HG02642 (cell line): ENCODE data around the gene SEZ6.
"Not testable (repeated sequence)": the region's sequence is repeated elsewhere in the genome, so short reads cannot be mapped to it uniquely, and the experiment has no call there.

Experiments
- ATAC-seq: cut with Tn5 transposase; IDR thresholded peaks from one replicate; pipeline ENCODE4 v1.9.1; 2021; ENCODE audit warnings: mild to moderate bottlenecking; ENCODE audit not compliant: unreplicated experiment, poor library complexity

The SEZ6 gene

DNA sequence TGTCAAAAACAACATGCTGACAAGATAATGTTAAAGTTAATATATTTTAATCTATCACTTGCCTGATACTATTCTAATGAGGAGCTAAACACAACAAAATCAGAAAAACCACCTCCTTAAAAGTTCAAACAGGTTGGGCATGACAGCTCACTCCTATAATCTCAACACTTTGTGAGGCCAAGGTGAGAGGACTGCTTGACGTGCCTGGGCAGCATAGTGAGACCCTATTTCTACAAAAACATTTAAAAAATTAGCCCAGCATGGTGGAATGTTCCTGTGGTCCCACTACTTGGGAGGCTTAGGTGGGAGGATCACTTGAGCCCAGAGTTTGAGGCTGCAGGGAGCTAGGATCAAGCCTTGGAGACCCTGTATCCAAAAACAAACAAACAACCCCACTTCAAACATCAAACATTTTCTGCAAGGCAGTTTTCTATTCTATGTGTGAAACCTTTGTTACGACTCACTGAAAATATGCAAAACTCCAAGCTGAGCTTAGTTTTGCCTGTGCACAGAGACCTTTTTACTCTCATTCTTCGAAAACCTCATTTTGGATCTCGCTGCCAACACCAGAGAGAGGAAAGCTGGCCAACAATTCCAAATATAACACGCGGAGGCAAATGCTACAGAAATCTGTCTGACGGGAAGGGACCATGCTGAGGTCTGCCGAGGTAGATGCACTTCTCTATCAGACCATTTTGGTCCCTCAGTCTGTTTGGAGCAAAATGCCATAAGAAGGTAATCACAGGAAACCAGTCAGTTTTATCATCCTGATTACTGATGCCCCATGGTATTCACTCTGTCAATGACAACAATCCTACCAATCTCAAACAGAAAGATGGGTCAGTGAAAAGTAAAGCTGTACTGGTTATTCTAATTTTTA is 60.7 kb downstream of the SEZ6 start:
- ATAC-seq = no peak

DNA sequence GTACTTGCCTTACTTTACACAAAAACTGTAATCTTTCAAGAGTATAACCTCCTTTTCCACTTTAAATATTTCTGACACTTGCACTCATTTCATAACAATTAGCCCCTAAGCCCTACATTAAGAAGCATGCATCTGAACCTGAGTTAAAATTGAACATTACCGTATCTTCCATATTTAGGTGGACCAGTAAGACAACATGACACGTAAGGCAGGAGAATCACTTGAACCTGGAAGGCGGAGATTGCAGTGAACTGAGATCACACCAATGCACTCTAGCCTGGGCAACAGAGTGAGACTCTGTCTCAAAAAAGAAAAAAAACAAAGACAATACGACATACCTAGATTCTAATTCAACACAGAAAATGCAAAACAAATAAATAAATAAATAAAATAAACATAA is 61.5 kb downstream of the SEZ6 start:
- ATAC-seq = no peak

DNA sequence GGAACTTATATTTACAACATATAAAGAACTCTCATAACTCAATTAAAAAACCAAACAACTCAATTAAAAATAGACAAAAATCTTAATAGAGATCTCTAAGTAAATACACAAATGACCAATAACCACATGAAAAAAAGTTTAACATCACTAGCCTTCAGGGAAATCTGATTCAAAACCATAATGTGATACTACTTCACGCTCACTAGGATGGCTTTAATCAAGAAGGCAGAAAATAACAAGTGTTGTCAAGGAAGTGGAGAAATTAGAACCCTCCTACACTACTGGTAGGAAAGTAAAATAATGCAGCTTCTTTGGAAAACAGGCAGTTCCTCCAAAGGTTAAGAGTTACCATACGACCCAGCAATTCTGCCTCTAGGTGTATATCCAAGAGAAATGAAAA is 62.9 kb downstream of the SEZ6 start:
- ATAC-seq = no peak

DNA sequence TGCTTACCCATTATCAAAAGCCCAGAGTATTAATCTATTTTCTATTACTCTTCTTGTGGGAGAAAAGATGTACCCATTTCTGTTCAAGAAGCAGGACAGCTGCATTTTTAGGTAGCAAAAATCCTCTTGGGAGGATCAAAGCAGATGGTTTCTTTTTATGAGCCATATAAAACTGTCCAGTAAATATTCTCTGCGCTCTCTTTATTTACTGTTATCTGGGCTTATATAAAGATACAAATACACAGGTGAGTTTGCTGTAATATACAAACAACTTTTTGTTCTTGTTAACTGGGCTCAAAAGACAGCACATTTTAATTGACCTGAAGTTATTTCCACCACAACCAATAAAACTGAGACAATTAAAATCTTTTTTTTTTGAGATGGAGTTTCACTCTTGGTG is 64.6 kb downstream of the SEZ6 start:
- ATAC-seq = no peak

DNA sequence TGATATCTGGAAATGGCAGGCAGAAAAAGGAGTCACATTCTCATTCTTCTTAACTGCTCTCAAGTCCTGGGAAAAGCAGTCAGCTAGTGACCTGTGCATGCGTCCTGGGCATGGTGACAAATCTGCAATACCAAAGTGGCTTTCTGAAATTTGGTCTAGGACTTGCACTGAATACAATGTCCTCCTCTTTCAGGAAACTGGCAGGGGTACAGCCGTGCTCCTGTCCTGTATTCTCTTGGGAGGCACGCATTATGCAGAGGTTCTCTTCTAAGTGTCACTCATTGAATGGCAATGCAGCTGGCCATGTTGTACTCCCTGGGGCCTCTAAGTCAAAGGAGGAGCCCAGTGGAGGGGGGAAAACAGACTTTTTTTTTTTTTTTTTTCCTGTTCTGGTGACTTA is 65.2 kb downstream of the SEZ6 start:
- ATAC-seq = no peak

DNA sequence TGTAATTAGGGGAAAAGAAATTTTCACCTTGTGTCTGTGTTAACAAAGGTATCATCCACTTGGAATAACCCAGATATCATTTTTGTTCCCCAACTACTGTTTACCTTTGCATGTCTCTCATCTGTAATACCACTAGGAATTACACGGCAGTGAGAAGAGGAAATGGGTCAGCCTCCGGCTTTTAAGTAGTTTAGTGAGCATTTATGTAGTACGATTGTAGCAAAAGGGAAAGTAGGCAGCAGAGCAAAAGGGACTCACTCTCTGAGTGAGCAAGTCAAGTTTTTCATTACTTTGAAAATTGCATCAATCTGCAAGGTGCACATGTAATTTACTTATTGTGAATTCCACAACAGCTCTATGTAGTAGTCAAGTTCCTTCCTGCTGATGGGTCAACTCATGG is 65.7 kb downstream of the SEZ6 start:
- ATAC-seq = no peak

DNA sequence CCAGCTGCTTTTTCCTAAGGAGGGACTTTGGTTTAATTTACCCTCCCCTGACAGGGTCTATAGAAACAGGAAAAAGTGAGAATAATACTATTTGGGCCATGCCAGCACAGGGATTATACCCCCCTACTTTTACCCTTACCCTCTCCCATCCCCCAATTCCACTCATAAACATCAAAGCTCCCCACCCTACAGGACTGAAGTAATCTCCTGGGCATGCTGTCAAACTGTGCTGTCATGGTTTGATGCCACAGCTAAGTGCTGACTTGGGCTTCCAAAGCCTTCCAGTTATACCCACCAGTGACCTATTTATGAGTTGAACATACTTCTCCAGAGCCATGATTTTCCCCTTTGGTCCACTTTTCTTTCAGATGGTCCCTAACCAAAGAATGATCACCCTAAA is 67.3 kb downstream of the SEZ6 start:
- no peak for ATAC-seq

DNA sequence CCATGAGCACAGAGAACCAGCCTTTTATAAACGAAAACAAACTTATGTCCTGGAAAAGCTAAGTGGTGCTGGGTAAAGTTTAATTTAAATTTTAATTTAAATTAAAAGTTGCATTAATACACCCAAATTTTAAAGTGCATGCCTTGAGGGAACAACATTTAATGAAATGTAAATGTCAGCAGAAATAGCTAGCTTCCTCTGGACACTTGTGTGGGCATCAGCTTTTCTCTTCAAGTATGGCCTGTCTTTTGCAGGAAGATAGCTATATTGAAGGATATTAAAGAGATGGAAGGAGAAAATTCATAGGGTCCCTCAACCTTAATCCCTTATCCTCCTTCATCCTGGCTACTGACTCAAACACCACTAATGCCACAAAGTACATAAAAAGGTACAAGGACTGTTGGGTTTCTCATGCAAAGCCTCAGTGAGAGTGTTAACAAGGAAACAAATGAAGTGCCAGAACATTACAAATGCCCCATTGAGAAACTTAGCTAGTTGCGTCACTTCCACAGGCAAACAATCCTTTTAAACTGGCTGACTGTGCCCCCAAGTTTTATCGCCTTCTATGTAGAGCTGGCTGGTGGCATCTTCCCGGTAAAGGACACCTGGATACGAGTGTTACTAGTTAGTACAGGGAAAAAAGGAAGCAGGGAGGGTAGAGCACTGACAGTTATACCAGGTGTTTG is 68.6 kb downstream of the SEZ6 start:
- no peak for ATAC-seq

DNA sequence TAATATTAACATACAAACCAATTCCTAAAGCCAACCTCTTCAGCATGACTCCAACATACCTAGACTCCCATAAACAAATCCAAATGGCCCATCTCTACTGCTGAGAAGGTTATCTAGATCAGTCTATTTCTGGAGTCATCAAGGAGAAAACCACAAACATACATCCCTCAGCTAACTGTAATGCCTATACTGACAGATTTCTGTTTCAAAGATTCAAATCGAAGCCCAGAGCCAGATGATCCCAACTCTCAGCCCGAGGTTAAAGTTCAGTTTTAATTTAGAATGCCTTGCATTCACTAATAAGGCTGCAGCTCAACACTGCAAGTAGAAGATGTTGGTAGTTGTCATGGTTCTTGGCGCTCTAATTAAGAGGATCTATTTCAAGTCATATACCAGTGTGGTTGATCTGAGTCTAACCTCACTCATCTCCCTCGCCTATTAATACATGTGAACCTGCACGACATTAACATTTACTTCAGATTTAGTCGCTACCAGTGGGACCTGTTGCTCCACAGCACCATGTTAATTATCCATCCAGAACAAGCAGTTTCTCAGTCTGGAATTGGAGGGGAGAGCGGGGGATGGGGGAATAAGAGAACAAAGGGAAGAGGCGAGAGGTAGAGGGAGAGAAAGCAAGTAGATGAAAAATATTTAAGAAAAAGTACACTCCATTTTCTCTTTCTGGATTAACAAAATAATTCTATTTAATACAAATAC is 69.9 kb downstream of the SEZ6 start:
- ATAC-seq = no peak

DNA sequence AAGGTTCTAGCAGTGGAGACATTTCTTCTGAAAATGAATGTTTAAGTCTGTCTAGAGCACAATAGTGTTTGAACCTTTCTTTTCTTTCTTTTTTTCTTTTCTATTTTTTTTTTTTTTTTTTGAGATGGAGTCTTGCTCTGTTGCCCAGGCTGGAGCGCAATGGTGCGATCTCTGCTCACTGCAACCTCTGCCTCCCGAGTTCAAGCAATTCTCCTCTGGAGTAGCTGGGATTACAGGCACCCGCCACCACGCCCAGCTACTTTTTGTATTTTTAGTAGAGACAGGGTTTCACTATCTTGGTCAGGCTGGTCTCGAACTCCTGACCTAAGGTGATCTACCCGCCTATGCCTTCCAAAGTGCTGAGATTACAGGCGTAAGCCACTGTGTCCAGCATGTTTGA is 71.3 kb downstream of the SEZ6 start:
- not testable (repeated sequence) for ATAC-seq

DNA sequence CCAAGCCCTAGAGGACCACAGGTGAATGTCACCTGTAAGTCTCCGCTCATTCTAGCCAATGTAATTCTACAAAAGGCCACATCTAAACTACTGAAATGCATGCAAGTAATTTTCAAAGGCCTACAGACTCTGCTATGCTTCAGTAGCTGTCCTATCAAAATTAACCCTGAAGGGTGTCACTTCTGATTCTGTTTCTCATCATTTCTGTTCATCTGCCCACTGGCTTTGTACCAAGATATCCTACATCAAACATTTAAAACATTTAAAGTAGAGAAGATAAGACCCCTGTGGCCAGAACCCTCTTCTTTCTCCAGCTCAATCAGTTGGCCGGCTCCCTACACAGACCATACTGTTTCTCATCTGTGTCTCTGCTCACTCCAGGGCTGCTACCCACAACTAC is 76.0 kb downstream of the SEZ6 start:
- no peak for ATAC-seq

DNA sequence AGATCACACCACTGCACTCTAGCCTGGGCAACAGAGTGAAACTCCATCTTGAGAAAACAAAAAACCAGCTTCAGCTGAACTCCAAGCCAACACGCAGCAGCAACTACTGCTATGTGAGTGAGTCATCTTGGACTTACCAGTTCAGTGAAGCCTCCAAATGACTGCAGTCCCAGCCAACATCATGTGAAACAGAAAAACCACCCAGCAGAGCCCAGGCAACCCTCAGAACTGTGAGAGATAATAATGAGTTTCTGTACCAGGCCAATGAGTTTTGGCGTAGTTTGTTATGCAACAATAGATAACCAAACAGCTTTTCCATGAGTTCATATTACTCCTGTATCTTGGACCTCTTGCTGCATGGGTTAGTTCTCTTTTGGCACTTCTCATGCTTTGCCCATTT is 77.8 kb downstream of the SEZ6 start:
- ATAC-seq = no peak

DNA sequence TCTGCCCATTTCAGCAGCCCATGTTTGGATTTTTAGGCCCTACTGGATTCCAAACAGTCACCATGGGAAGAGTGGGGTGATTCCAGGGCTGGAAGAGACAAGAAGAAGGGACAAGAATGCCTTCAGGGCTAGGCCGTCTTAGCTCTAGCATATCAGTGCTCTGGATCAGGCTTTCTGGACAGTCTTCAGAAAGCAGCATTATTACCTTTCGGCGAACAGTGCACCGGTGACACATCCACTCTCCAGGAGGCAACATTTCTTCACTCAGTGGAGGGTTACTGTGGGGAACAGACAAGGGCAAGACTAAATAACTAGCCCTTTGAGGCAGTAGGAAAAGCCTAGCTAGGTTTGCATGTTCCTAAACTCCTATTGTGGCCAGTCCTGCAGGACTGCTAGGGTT is 79.0 kb downstream of the SEZ6 start:
- ATAC-seq = no peak

DNA sequence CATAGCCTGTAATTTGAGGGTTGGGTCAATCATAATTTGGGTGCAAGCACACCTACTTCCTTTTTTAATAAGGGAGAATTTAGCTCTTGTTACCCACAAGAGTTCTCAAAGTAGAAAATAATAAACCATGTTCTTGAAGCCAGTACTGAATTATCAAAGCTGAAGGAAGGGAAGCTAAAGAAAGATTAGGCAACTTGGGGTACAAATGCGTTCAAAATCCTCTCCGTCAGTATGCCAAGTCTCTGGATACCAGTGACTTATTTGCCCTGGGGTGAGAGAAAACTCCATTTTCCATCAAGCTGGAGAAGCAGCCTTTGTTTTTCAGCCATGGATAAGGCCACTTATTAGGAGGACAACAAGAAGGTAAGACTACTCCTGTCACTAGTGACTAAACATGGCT is 79.5 kb downstream of the SEZ6 start:
- no peak for ATAC-seq

DNA sequence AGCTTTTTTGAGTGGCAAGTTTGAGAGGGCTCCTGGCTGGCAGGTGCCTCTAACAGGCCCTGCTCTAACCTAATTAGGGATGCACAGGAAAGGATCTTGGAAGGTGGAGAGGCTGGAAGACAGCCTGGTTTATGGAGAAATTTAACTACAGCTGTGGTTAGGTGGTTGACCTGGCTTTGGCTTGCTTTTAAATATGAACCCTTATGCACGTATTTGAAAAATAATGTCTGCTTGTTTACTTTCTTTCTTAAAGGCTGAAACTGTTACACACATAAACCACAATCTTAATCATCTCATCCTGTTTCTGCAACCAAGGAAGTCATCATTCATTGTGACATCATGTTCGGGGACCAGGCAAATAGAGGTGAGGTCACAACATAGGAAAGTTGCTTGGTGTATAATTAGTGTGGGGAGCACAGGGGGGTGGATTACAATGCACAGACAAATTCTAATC is 79.9 kb downstream of the SEZ6 start:
- ATAC-seq = no peak

DNA sequence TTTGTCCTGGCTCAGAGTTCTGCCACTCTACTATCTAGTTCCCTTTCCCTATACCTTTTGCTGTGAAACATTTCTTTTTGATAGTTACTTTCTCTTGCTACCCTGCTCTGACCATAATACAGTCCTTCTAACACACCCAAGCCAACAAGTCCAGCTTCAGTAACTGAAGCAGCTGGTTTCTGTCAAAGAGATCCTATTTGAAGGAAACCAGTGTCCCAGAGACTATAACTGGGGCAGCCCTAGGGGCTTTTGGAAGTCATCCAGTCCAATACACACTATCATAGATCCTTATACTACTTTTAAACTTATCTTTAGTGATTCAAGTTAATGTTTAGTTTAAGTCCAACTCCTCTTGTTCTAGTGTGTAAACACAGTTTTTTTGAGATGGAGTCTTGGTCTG is 85.6 kb downstream of the SEZ6 start:
- no peak for ATAC-seq

DNA sequence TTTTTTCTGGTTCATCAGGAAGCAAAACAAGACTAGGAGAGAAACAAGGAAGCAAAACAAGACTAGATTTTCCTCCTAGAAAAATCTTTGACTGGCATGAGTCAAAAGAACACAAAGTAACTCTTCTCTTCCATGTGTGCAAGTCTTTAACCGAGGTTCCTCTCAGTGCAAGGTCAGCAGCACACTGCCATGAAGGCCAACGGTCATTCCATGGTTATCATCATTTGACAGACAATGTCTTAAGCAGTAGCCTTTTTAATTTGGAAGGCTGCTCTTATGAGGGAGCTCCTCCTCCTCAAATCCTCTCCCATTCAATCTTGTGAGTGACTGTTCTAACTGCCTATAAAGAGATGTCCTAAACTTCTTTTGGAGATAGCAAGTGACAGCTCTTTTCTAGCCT is 87.5 kb downstream of the SEZ6 start:
- no peak for ATAC-seq

DNA sequence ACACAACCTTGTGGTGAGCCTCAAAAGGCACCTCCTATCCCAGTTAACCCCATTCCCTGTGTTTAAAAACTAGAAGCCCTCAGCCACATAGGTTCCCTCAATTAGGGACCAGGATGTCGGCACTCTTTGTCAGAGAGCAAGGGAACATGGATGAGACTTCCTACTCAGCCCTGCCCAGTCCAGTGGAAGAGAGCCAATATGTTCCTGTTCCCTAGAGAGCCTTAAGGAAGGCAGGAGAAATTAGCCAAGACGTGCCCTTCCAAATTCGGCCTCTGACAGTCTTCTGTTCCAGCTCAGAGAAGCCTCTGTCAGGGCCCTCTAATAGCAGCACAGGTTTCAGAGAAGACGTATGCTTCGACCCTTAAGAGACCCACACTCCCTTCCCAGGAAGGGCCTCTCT is 88.4 kb downstream of the SEZ6 start:
- no peak for ATAC-seq

DNA sequence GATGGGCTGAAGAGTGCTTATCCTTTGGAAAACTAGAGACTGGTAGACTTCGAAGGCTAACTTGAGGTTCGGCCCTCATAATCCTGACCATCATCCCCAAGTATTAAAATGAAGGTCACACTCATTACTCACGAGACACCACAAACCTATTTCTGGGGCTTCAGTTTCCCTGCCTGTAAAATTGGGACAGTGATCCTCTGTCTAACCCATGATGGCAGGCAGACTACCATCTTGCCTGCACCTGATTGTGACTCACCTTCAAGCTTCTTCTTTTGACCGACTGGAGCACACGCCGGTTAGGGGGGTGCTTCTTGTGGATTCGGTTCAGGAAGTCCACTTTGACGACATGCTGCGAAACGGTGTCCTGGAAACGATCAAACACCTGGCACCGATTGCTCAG is 88.8 kb downstream of the SEZ6 start:
- no peak for ATAC-seq

DNA sequence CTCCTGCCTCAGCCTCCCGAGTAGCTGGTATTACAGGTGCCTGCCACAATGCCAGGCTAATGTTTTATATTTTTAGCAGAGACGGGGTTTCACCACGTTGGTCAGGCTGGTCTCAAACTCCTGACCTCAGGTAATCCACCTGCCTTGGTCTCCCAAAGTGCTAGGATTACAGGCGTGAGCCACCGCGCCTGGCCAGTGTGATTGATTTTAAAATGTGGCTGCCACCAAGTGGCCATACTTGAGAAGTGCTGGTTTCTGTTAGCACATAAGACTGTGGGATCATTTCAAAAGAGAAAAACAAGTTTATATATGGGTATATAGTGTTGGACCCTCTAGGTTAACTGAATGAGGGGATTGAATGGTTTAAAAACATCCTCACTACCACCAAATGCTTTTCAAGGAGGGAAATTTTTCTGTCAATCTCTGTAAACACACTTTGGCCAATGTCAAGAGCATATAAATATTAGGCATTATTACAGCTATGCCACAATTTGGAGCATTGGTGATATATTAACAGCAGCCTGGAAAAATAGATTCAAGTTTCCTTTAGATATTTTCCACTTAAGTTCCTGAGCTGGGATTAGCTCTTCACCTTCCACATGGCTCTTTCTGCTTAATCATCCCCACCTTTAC is 89.4 kb downstream of the SEZ6 start:
- ATAC-seq = no peak

DNA sequence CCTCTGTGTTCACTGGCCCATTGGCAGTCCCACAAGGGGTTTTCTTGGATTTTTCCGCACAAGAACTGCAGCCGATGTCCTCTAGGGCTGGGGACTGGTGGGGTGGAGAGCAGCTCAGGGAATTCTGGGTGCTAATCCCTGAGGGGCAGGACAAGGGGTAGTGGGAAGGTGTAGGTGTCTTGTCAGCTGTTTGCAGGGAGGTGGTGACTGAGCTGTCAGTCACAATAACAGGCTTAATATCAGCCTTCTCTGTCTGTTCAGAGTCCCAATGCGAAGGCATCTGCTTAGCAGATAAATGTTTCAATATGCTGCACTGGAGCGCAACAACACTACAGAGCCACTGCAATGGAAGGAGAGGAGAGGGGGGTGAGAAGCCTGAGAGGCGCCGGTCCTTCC is 92.9 kb downstream of the SEZ6 start:
- ATAC-seq = no peak
